OCI-LY7 (cell line): ENCODE results near the gene C10orf53. TPM values are rescaled to one million over a fixed set of nuclear protein-coding genes. Genes with fewer than 3 reads are reported as not detected.

Source experiments
- BruUV-seq: library from RNA; stranded (reverse); fragments of 400-500 nt; replicated peaks from 2 replicates; lab custom pipeline; 2021; lab: Mats Ljungman, UMichigan
- CTCF ChIA-PET: fragments of 300-600 bp; sonication (Branson Sonifier 250); formaldehyde crosslinking; loops from one replicate; lab custom pipeline; 2022; ENCODE audit warnings: antibody characterized with exemption; ENCODE audit not compliant: unreplicated experiment; lab: Charles Lee
- POLR2A ChIA-PET: fragments of 300-600 bp; sonication (Branson Sonifier 250); formaldehyde crosslinking; loops from one replicate; lab custom pipeline; 2022; ENCODE audit warnings: antibody characterized with exemption; lab: Charles Lee
- DNase-seq: peaks from one replicate; pipeline ENCODE4 v3.0.0-alpha.2; 2015; ENCODE audit warnings: low spot score
- H2AFZ ChIP-seq: fragments of 200-600 bp; sonication (generic), shearing (Covaris generic); 2 replicates; pipeline ENCODE4 v1.6.1; 2014; ENCODE audit warnings: mild to moderate bottlenecking, antibody characterized with exemption, low read length, moderate library complexity
- H3K27ac ChIP-seq: fragments of 200-600 bp; sonication (generic); 2 replicates; pipeline ENCODE4 v1.5.1; 2014; ENCODE audit warnings: mixed run types, low read depth, mild to moderate bottlenecking, moderate library complexity, low read length, inconsistent platforms; ENCODE audit not compliant: poor library complexity, severe bottlenecking
- H3K36me3 ChIP-seq: fragments of 200-600 bp; sonication (generic); 2 replicates; pipeline ENCODE4 v1.6.1; 2014; ENCODE audit warnings: mild to moderate bottlenecking, antibody characterized with exemption, low read length, moderate library complexity, mixed read lengths; ENCODE audit not compliant: insufficient read depth
- H3K4me1 ChIP-seq: fragments of 200-600 bp; sonication (generic); 2 replicates; pipeline ENCODE4 v1.5.1; 2014; ENCODE audit warnings: mild to moderate bottlenecking, low read length; ENCODE audit not compliant: insufficient read depth, poor library complexity, severe bottlenecking
- H3K4me2 ChIP-seq: fragments of 200-600 bp; sonication (generic); 2 replicates; pipeline ENCODE4 v1.6.1; 2014; ENCODE audit warnings: mild to moderate bottlenecking, low read length
- H3K4me3 ChIP-seq: fragments of 200-600 bp; sonication (generic); 2 replicates; pipeline ENCODE4 v1.5.1; 2014; ENCODE audit warnings: mild to moderate bottlenecking, low read depth, low read length; ENCODE audit not compliant: poor library complexity, severe bottlenecking
- H3K79me2 ChIP-seq: fragments of 200-600 bp; sonication (generic); 2 replicates; pipeline ENCODE4 v1.6.1; 2016; ENCODE audit warnings: low read depth, mild to moderate bottlenecking, low read length, moderate library complexity, mixed read lengths; ENCODE audit not compliant: insufficient read depth
- H3K9me2 ChIP-seq: fragments of 200-600 bp; sonication (generic); 2 replicates; pipeline ENCODE4 v1.6.1; 2016; ENCODE audit warnings: mild to moderate bottlenecking, low read length, mixed read lengths; ENCODE audit not compliant: insufficient read depth
- H3K9me3 ChIP-seq: fragments of 200-600 bp; sonication (generic); 2 replicates; pipeline ENCODE4 v1.6.1; 2014; ENCODE audit warnings: mild to moderate bottlenecking, mixed run types, low read length, mixed read lengths
- H4K20me1 ChIP-seq: fragments of 200-600 bp; sonication (generic); 2 replicates; pipeline ENCODE4 v1.6.1; 2014; ENCODE audit warnings: mild to moderate bottlenecking, antibody characterized with exemption, low read length, moderate library complexity, mixed read lengths; ENCODE audit not compliant: insufficient read depth
- EZH2phosphoT487 ChIP-seq: fragments of 200-600 bp; sonication (generic); IDR thresholded peaks from 2 replicates; pipeline ENCODE4 v1.6.1; 2018; ENCODE audit warnings: low read depth, borderline replicate concordance, mild to moderate bottlenecking, mixed run types, antibody characterized with exemption, low read length, moderate library complexity, mixed read lengths
- intact Hi-C: fragments of 100-400 bp; cut with micrococcal nuclease; formaldehyde crosslinking; loops from one replicate; pipeline ENCODE4 v1.10.0; 2022; ENCODE audit not compliant: unreplicated experiment
- total RNA-seq, 2 experiments: library from RNA; depleted of rRNA in 1 of 2; stranded (reverse); fragments of >200 nt in 1 of 2; shearing (Covaris generic) in 1 of 2; gene quantifications; 2 replicates each; pipeline ENCODE4 v1.2.3, GENCODE V29; 2014 to 2022
- TF ChIP-seq, protein P1 (sequence below): fragments of 200-600 bp; sonication (generic); conservative IDR thresholded peaks from 2 replicates; pipeline ENCODE4 v1.5.1; 2014; ENCODE audit warnings: mild to moderate bottlenecking, antibody characterized with exemption, low read length, moderate library complexity, mixed read lengths

Gene C10orf53
- total RNA-seq, 2 experiments from 2014 or later = not detected

- Histone ChIP-seq H3K9me2 (no peaks in the 10 kb centered on the region), H3K9me3 (no peaks in the 10 kb centered on the region), H2AFZ (no peak overlapping the region), H3K4me3 (no peak overlapping the region), H3K4me2 (no peak overlapping the region), H3K79me2 (no peaks in the 10 kb centered on the region), H3K36me3 (no peaks in the 10 kb centered on the region), H4K20me1 (no peaks in the 10 kb centered on the region), H3K4me1 (no peaks in the 10 kb centered on the region), H3K27ac (no peak overlapping the region)
- TF ChIP-seq, protein P1, sequence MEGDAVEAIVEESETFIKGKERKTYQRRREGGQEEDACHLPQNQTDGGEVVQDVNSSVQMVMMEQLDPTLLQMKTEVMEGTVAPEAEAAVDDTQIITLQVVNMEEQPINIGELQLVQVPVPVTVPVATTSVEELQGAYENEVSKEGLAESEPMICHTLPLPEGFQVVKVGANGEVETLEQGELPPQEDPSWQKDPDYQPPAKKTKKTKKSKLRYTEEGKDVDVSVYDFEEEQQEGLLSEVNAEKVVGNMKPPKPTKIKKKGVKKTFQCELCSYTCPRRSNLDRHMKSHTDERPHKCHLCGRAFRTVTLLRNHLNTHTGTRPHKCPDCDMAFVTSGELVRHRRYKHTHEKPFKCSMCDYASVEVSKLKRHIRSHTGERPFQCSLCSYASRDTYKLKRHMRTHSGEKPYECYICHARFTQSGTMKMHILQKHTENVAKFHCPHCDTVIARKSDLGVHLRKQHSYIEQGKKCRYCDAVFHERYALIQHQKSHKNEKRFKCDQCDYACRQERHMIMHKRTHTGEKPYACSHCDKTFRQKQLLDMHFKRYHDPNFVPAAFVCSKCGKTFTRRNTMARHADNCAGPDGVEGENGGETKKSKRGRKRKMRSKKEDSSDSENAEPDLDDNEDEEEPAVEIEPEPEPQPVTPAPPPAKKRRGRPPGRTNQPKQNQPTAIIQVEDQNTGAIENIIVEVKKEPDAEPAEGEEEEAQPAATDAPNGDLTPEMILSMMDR = no peak
- TF ChIP-seq EZH2phosphoT487 = no peak
- CTCF ChIA-PET = no interaction called here
- BruUV-seq = no TSS peak
- POLR2A ChIA-PET = no interaction called here
- intact Hi-C loops = no loop called here
- DNase-seq = no peak
These were observed 8.9 kb downstream of the C10orf53 start for GRCh38 chr10:49688261-49688846.

- Histone ChIP-seq H3K9me3 (no peaks in the 10 kb centered on the region), H3K36me3 (no peaks in the 10 kb centered on the region), H3K4me3 (no peak overlapping the region), H3K27ac (no peak overlapping the region), H4K20me1 (no peaks in the 10 kb centered on the region), H3K4me1 (no peaks in the 10 kb centered on the region), H2AFZ (no peak overlapping the region), H3K9me2 (no peaks in the 10 kb centered on the region), H3K4me2 (no peak overlapping the region), H3K79me2 (no peaks in the 10 kb centered on the region)
- no peak for TF ChIP-seq EZH2phosphoT487
- TF ChIP-seq, protein P1 = no peak
- ChIA-PET POLR2A (no interaction called here), CTCF (no interaction called here)
- no peak for DNase-seq
- intact Hi-C loops = no loop called here
- no TSS peak for BruUV-seq
These were observed 9.5 kb downstream of the C10orf53 start for GRCh38 chr10:49688920-49689319.

DNA sequence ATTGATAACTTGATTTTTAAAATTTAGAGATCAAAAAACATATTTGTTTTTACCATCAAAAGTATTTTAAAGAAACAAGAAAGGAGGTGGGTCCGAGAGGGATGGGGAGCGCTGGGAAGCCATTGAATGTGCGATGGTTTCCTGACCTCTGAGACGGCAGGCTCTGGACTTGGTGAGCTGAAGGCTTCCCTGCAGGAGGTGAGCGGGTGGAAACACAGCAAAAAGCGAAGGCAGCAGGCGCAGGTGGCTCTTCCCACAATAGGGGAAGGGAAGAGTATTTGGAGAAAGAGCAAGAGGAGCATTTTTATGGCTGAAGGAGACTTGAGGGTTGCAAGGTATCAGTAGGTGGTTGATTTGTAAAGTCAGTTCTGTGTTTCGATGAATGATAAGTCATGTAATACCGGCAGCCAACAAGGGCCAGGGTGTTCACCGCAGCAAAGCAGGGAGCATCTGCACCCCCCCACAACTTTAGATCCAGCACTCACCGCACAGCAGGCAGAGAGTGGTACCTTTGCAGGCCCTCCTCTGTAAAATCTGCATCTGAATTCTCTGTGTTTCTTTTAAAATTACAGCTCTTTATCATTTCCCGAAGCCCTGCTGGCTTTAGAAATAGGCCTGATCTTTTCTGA lies 10.5 kb downstream of the C10orf53 start:
- no peak for TF ChIP-seq EZH2phosphoT487
- TF ChIP-seq, protein P1 = no peak
- H3K79me2 ChIP-seq = no peaks in the 10 kb centered on the region
- H3K4me3 ChIP-seq = no peak overlapping the region
- H2AFZ ChIP-seq = no peak overlapping the region
- ChIA-PET POLR2A (interaction anchor here (0.5 kb wide), 1 partner anchor 73 kb away, joined by 4 read pairs; no protein-coding TSS in a partner anchor), CTCF (no interaction called here)
- no peaks in the 10 kb centered on the region for H3K9me3 ChIP-seq
- intact Hi-C loops = no loop called here
- H4K20me1 ChIP-seq = no peaks in the 10 kb centered on the region
- no peaks in the 10 kb centered on the region for H3K4me1 ChIP-seq
- no peak for DNase-seq
- no peaks in the 10 kb centered on the region for H3K9me2 ChIP-seq
- no peak overlapping the region for H3K4me2 ChIP-seq
- H3K36me3 ChIP-seq = no peaks in the 10 kb centered on the region
- no peak overlapping the region for H3K27ac ChIP-seq
- BruUV-seq = no TSS peak
